Measurements from ENCODE around the gene VOPP1.

The VOPP1 gene

GRCh38 chr7:55508221-55509011, 63.9 kb downstream of the VOPP1 start:
- Histone ChIP-seq H3K9me2 (replicated peaks; ENCODE audit: control insufficient read depth, low read length) (no peaks in the 10 kb centered on the region), H3K4me3 (ENCODE audit: low read length) (no peak overlapping the region), H3K27ac (ENCODE audit: low read depth, low read length) (no peak overlapping the region), H3K36me3 (ENCODE audit: control insufficient read depth, low read length) (peaks cover 15% of the 10 kb centered on the region), H3K79me2 (ENCODE audit: control insufficient read depth, low read length) (peaks cover 24% of the 10 kb centered on the region), H4K20me1 (ENCODE audit: control insufficient read depth, insufficient read depth, low read depth, low read length) (peaks cover 12% of the 10 kb centered on the region; the same call in 1 of the 2 replicates), H3K4me1 (ENCODE audit: control insufficient read depth, low read length) (peaks cover 24% of the 10 kb centered on the region), H3K4me2 (ENCODE audit: low read length) (no peak overlapping the region), H3K27me3 (ENCODE audit: control insufficient read depth, low read length) (no peaks in the 10 kb centered on the region), H3K9me3 (ENCODE audit: control insufficient read depth, insufficient read depth, low read length) (no peaks in the 10 kb centered on the region), H3F3A (ENCODE audit: control insufficient read depth, insufficient read depth) (no peaks in the 10 kb centered on the region)
- no peak for TF ChIP-seq EZH2phosphoT487 (IDR thresholded peaks at IDR 0.05; ENCODE audit: borderline replicate concordance, low read length)
- TF ChIP-seq CTCF (IDR thresholded peaks at IDR 0.05; ENCODE audit: low read depth, low read length, poor library complexity, severe bottlenecking) = no peak

- Histone ChIP-seq H3K4me1 (ENCODE audit: control insufficient read depth, low read length) (peaks cover 31% of the 10 kb centered on the region), H3F3A (ENCODE audit: control insufficient read depth, insufficient read depth) (no peaks in the 10 kb centered on the region), H3K4me2 (ENCODE audit: low read length) (no peak overlapping the region), H3K36me3 (ENCODE audit: control insufficient read depth, low read length) (peaks cover 15% of the 10 kb centered on the region), H3K79me2 (ENCODE audit: control insufficient read depth, low read length) (peaks cover 26% of the 10 kb centered on the region), H3K4me3 (ENCODE audit: low read length) (no peak overlapping the region), H3K27ac (ENCODE audit: low read depth, low read length) (no peak overlapping the region), H3K9me3 (ENCODE audit: control insufficient read depth, insufficient read depth, low read length) (no peaks in the 10 kb centered on the region), H3K27me3 (ENCODE audit: control insufficient read depth, low read length) (no peaks in the 10 kb centered on the region), H4K20me1 (ENCODE audit: control insufficient read depth, insufficient read depth, low read depth, low read length) (peaks cover 14% of the 10 kb centered on the region; the same call in 1 of the 2 replicates), H3K9me2 (replicated peaks; ENCODE audit: control insufficient read depth, low read length) (no peaks in the 10 kb centered on the region)
- TF ChIP-seq CTCF (IDR thresholded peaks at IDR 0.05; ENCODE audit: low read depth, low read length, poor library complexity, severe bottlenecking) (no peak), EZH2phosphoT487 (IDR thresholded peaks at IDR 0.05; ENCODE audit: borderline replicate concordance, low read length) (no peak)
Measured at GRCh38 chr7:55507743-55508142, 64.6 kb downstream of the VOPP1 start.

- TF ChIP-seq CTCF (IDR thresholded peaks at IDR 0.05; ENCODE audit: low read depth, low read length, poor library complexity, severe bottlenecking) = no peak
- no peak for TF ChIP-seq EZH2phosphoT487 (IDR thresholded peaks at IDR 0.05; ENCODE audit: borderline replicate concordance, low read length)
- peaks cover 42% of the 10 kb centered on the region for H3K79me2 ChIP-seq (ENCODE audit: control insufficient read depth, low read length)
- H3K4me2 ChIP-seq (ENCODE audit: low read length) = peak overlapping the region; percentile 48
Measured at GRCh38 chr7:55504967-55505658, 67.2 kb downstream of the VOPP1 start.

More at GRCh38 chr7:55504967-55505658, 67.2 kb downstream of the VOPP1 start:
- Histone ChIP-seq H3K27ac (ENCODE audit: low read depth, low read length) (no peak overlapping the region), H3K27me3 (ENCODE audit: control insufficient read depth, low read length) (no peaks in the 10 kb centered on the region), H3F3A (ENCODE audit: control insufficient read depth, insufficient read depth) (no peaks in the 10 kb centered on the region), H3K4me1 (ENCODE audit: control insufficient read depth, low read length) (peaks cover 35% of the 10 kb centered on the region), H4K20me1 (ENCODE audit: control insufficient read depth, insufficient read depth, low read depth, low read length) (peaks cover 25% of the 10 kb centered on the region; the same call in 1 of the 2 replicates), H3K9me3 (ENCODE audit: control insufficient read depth, insufficient read depth, low read length) (no peaks in the 10 kb centered on the region), H3K36me3 (ENCODE audit: control insufficient read depth, low read length) (0 out of 2 replicates have a peak, but pooled peaks cover 7% of the 10 kb centered on the region), H3K4me3 (ENCODE audit: low read length) (peak overlapping the region; percentile 31; the same call in 1 of the 2 replicates), H3K9me2 (replicated peaks; ENCODE audit: control insufficient read depth, low read length) (no peaks in the 10 kb centered on the region)

All from DOHH2 (cell line).